HEK293T (cell line): ENCODE data around the gene GPRC5B.

Experiments used
- BHLHE40 ChIP-seq: fragments of 450-650 bp; IDR thresholded peaks from 2 replicates; pipeline ENCODE4 v1.6.1; 2016; ENCODE audit warnings: mild to moderate bottlenecking, moderate library complexity, borderline replicate concordance
- LEF1 ChIP-seq: fragments of 450-650 bp; IDR thresholded peaks from 2 replicates; pipeline ENCODE4 v1.6.1; 2017; ENCODE audit warnings: mild to moderate bottlenecking, borderline replicate concordance
- SUZ12 ChIP-seq: fragments of 450-650 bp; IDR thresholded peaks from 2 replicates; pipeline ENCODE4 v1.6.1; 2016; ENCODE audit warnings: mild to moderate bottlenecking

DNA sequence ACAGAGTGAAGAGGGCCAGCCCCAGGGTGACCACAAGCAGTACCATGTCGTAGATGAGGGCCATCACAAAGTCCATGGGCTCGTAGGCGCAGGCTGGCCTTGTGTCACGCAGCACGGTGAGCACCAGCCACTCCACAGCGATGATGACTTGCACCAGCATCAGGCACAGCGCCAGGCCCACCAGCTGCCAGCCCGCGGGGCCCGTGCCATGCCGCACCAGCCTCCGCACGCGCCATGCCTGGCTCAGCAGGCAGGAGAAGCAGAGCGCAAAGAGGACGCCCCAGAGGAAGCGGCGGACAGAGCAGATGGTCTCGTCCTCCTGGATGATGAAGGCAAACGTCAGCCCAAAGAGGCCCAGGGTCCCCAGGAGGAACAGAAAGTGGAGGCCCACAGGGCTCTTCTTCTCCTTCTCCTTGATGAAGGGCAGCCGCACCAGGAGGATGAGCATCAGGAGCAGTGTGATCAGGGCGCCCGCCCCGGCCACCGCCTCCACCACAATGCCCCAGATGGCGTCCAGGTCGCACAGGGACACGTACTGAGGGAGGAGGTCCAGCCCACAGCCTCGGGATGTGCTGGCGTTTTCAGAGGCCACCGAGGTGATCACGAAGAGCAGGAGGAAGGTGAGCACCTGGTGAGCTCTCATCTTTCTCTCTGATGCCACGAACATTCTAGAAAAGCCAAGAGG lies 12.3 kb downstream of the GPRC5B start:
- TF ChIP-seq SUZ12 (no peak), BHLHE40 (no peak), LEF1 (no peak)
